IPS-NIHi7 (cell line): ENCODE measurements around the gene ANXA11.
A peak's percentile ranks its signal among the peaks of the same experiment; 100 is the strongest.
"Not testable (repeated sequence)": the region's sequence is repeated elsewhere in the genome, so short reads cannot be mapped to it uniquely, and the experiment has no call there.

ENCODE experiments used
- DNase-seq: peaks from one replicate; pipeline ENCODE4 v3.0.0; 2012; ENCODE audit warnings: mixed read lengths; ENCODE audit errors: extremely low spot score

ANXA11 gene

DNA sequence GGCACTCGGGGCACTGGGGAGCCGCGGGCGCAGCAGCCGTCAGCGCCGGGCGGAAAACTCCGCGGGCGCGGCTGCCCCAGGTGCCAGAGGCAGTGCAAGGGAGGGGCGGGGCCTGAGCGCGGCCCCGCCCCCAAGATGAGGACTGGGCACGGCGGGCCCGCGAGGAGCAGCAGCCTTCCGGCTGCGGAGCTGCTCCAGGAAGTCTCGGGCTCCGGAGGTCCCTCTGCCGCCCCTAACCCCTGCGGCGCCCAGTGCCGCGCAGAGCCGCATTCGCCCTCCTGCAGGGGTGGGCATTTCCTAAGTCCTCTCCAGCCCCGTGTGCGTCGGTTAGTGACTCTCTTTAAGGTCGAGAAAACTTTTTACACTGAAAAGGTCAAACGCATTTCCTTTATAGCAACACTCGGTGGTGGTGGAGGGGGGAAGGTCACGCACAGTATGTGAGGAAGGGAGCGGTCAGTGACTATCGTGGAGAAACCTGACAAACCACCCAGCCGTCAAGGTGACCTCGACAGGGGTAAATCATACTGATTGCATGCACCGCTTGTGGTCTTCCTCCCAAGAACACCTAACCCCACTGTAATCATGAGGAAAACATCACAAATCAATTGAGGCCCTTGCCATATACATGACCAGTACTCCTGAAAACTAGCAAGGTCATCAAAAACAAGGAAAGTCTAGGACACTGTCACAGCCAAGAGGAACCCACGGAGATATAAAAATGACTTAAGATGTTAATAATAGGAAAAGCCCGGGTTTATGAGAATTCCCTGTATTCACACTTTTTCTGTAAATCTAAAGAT, at the start of gene ANXA11:
Gene ANXA11, minus strand, starts transcription at position 61 of the 800 bp plus-strand sequence. CDS start 32,676 bp downstream, outside the sequence.
- peak; percentile 92 for DNase-seq

DNA sequence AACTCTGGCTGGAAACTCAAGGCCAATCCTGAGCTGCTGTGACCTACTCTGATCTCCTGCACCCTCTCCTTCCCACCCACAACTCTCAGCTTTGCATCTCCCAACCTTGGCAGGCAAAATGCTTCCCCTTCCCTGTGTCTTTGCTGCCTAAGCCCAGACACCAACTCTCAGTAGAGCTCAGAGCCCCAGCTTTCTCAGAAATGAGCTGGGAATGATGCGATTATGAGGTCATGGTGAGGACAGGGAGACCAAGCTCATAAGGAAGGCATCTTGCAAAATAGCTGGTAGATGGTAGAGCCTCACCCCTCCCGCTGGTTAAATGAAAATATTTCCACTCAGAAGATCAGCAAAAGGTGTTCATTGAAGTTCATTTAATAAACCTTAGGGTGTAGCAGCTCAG, 49.4 kb upstream of the ANXA11 start:
- not testable (repeated sequence) for DNase-seq

DNA sequence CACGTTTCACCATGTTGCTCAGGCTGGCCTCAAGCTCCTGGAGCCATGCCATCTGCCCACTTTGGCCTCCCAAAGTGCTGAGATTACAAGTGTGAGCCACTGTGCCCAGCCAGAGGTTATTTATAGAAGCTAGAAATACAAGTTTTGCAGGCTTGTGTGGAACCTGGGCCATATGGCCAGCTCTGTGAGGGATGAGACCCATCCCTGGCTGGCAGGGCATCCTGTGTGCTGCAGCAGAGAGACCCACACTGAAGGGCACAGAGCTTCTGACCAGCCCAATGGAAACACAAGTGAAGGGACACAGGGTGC, 48.6 kb upstream of the ANXA11 start:
- DNase-seq, result not testable (repeated sequence)

DNA sequence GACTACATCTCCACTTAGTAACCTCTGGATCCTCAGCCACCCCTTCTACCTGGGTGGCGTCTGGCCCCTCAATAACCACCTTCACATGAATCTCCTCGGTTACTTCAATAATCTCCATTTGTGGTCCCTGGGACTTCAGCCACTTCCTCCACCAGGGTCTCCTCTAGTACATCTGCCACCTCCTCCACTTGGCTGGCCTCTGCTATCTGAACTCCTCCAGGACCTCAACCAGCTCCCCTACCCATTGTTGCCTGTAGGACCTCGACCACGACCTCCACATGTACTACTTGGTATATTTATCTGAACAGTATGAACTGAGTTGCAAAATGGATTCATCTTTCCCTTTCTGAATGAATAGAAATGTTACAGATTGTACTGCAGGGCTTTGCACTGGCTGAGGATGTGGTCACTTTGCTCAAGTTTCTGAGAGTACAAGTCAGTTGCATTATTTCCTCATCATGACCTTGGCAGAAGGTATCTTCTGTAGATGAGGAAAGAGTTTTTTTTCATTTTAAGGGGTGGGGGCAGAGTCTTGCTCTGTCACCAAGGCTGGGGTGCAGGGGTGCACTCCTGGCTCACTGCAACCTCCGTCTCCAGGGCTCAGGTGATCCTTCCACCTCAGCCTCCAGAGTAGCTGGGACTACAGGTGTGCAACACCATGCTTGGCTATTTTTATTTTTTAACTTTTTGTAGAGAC, 48.1 kb upstream of the ANXA11 start:
- DNase-seq, result no peak

DNA sequence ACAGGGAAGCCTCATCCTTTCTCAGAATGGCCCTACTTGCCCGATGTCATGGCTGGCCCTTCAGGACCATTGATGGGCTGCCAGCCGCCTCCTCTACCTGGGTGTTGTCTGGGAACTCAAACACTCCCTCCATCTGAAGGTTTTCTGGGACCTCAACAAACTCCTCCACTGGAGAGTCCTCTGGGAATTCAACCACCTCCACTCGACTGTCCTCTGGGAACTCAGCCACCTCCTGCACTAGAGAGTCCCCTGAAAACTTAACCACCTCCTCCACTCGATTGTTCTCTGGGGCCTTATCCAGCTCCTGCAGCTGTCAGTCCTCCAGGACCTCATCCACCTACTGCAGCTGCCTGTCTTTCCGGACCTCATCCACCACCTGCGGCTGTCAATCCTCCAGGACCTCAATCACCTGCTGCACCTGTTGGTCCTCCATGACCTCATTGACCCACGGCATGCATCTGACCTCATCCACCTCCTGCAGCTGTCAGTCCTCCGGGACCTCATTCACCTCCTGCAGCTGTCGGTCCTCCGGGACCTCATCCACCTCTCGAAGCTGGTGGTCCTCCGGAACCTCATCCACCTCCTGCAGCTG, 47.1 kb upstream of the ANXA11 start:
- no peak for DNase-seq

DNA sequence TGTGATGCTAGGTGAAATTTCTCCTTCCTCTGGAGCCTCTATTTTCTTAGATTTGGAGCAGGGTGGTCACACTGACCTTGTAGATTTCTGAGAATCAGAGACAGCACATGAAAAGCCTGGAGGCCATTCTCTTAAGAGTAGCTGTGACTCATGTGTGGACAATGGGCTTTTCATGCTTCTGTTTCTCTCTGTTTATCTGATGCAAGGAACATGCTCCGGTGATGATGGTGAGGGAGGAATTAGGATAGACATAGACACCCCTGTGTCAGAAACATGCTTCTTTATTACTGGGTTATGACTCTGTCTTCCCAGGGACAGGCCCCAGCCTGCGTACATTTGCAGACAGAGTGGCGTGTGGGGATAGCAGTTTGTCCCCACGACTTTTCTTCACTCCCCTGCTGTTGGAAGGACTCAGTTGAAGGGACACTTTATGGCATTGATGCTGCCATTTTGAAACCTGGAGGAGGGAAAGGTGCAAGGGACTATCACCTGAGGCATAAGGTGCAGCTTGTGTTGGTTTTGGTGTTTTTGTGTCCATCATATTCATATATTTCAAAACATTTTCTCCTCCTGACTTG, 46.5 kb upstream of the ANXA11 start:
- DNase-seq, result not testable (repeated sequence)

DNA sequence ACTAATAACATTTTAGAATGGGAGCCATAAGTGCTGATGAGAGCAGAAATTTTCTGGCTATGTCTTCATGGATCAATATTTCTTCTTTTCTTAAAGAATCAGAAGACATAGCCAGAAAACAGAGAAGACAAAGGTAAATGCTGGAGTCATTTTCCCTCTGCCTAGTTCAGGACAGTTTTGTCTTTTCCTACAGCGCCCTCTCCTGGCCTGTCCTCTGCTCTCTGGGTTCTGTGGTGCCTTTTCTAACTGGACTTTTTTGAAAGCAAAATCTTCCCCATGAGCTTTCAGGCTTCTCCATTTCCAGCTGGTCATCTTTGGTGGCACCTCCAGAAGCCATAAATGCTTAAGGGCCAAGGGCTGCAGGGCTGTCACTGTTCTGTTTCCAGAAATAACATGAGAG, 45.1 kb upstream of the ANXA11 start:
- DNase-seq, result not testable (repeated sequence)

DNA sequence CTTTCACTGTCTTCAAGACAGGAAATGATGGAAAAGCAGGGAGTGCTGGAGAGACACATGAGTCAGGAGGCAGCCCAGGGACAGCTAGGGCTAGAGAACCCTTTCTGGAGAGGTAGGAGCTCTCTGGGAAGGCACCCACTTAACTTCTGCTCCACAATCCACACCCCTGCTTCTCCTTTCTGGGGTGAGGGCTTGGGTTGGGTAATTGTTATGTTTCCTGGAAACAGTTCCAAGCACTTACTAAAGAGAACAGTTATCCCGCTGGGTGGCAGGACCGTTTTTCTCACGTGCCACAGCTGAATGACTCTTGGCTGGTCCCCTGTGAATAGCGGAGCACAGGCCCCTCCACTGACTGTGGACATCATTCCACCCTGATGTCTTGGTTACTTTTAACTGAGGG, 44.6 kb upstream of the ANXA11 start:
- DNase-seq, result not testable (repeated sequence)

DNA sequence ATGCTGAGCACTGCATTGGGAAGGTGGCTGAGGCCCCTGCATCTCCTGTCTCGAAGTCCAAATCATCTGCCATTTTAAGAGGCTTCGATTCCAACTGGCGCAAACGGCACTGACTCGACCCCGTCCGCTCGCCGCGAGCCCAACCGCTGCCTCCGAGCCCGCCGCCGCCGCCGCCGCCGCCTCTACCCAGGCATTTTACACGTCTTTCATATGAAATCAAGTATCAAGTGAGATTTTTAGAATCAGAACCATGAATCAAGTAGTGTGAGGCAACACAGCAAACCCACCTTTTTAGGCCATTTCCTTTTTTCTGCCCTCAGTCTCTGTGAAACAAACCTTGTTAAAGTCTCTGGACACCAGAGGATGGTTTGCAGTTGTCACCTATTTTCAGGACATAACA, 42.3 kb upstream of the ANXA11 start:
- DNase-seq, result not testable (repeated sequence)

DNA sequence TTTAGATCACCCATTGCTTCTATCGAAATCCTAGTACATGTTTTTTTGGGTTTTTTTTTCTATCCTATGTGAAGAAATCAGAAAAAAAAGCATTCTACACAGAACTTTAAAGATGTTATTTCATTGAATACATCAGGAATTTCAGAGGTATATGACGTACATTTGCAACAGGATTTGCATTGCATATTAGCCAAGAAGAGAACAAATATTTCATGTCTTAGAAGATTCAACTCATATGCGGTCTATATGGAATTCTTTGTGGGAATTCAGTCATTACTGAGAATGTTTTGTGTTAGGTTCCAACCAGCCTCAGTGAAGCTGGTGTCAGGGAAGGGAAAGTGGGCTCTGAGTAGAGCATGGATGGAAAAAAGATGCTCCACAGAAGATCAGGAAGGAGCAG, 39.0 kb upstream of the ANXA11 start:
- not testable (repeated sequence) for DNase-seq

DNA sequence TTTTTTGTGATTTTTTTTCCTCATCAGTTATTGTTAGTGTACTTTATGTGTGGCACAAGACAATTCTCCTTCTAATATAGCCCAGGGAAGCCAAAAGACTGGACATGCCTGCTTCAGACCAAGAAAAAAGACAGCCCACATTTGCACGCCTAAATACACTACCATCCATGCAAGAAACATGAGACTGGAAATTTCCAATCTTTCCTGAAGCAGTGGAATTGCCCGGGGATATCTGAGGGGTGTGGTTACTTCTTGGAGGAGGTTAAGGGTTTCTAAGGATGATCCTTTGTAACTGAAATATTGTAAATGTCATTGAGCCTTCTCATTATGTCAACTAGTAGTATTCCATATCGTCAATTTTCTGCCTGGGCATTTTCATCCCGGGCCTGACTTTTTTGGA, 37.0 kb upstream of the ANXA11 start:
- not testable (repeated sequence) for DNase-seq

DNA sequence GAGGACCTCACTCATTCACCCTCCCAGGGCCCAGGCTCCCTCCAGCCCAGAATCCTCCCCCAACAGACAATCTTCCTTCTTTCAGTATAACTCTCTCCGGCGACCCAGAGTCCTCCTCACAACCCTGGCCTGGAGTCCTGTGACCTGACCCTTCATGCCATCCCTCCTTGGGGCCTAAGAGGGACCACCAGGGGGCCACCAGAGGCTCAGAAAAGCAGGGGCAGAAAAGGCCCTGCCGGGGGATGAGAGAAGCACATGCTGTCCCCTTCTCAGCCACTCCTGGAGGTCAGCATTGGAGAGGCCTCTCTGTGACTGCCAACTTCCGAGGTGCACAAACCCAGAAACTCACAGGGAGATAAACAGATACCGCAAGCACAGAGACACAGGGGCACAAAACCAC, 31.1 kb upstream of the ANXA11 start:
- DNase-seq, result not testable (repeated sequence)

DNA sequence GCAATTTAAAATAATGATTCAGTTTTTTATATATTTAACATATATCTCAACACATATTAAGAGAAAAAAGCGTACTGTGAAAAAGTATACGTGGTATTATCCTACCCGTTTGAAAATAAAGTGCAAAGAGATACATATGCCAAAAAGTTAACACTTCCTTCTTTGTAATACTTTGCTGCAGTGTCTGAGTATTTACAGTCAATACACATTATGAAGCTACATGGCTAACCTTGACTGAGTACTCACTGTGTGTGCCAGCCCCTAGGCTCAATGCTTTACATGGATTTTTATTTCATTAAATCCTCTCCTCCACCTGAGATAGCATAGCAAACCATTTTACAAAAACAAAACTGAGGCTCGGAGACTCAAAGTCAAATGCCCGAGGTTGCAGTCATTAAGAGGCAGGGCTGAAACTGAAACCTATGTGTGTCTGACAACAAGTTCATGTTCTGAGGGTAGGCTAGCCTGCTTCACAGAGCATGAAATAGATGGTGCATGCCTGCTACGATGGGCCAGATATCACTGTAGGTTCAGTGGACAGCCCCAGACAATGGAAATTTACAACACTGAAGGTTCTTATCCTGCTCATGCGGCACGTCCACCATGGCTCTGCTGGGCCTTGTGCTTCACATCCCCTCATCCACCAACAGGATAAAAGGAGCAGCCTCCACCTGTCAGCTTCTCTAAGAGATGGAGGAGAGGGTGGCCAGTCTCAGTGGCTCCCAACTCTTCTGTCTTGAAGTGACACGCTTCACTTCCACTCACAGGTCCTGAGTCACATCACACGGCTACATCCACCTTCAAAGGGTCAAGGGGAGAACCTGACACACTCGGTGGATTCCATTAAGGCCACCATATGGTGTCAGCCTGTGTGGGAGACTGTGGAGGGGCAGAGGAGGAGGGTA, 29.2 kb upstream of the ANXA11 start:
- DNase-seq, result not testable (repeated sequence)

DNA sequence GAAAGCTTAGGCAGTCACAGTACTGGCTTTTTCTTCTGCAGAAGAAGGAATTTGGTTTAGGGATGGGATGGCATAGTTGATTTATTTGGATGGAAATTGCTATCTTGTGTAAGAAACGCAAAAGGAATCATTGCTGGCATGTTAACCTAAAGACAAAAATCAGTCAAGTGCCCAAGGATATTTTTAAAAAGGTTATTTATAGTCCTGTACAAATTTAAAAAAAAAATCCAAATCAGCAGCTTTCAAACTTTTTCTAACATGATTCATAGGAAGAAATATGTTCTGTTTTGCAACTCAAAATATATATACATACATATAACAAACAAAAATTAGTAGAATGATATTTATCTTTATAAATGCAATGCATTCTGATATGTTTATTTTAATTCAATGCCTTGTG, 28.5 kb upstream of the ANXA11 start:
- not testable (repeated sequence) for DNase-seq

DNA sequence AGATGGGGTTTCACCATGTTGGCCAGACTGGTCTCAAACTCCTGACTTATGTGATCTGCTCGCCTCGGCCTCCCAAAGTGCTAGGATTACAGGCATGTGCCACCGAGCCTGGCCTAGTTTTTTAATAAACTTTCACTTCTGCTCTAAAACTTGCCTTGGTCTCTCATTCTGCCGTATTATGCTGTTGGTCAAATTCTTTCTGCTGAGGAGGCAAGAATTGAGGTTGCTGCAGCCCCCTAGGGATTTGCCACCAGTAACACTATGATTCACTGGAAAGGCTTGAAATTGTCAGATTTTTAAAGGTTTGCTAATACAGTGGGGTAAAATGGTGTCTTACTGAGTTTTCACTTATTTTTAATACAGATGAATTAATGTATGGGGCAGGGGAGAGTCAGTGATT, 21.4 kb upstream of the ANXA11 start:
- DNase-seq, result not testable (repeated sequence)

DNA sequence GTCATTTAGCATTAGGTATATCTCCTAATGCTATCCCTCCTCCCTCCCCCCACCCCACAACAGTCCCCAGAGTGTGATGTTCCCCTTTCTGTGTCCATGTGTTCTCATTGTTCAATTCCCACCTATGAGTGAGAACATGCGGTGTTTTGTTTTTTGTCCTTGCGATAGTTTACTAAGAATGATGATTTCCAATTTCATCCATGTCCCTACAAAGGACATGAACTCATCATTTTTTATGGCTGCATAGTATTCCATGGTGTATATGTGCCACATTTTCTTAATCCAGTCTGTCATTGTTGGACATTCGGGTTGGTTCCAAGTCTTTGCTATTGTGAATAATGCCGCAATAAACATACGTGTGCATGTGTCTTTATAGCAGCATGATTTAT, 17.7 kb upstream of the ANXA11 start:
- DNase-seq, result not testable (repeated sequence)

DNA sequence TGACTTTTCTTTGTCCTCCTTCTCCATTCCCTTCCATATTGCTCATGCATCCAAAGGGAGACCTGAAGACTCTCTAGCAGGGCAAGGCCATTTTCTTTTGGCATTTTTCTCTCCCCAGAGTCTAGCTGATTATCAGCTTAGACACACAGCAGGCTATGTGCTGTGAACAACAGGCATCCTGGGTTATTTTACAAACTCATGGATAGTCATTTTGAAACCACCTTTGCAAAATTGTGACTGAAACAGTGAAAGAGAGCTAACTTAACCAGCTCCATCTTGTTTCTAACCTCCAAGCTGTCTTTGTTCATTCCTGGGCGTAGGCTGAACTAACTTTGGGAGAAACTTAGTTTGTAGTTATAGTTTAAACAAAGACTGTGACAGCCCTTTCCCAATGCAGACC, 13.5 kb upstream of the ANXA11 start:
- DNase-seq, result not testable (repeated sequence)

DNA sequence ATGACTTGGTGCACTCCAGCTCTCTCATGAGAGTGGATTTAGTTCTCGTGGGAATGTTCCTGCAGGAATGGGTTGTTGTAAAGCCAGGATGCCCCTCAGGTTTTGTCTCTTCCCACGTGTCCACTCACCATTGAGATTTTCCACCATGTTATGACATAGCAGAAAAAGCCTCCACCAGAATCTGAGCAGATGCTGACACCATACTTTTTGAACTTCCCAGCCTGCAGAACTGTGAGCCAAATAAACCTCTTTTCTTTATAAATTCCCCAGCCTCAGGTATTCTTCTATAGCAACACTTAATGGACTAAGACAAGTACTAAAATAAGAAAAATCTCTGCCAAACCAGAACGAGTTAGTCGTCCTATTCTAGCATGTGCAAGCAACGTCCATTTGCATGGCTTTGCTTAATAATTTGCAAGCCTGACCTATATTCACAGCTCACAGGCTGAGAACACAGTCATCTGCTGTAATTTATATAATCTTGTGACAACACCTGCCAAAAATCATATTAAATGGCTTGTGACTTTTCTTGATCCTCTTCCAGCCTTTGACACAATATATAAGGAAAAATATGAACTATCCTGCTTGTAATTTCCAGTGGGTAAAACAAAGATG, 9.1 kb upstream of the ANXA11 start:
- not testable (repeated sequence) for DNase-seq

DNA sequence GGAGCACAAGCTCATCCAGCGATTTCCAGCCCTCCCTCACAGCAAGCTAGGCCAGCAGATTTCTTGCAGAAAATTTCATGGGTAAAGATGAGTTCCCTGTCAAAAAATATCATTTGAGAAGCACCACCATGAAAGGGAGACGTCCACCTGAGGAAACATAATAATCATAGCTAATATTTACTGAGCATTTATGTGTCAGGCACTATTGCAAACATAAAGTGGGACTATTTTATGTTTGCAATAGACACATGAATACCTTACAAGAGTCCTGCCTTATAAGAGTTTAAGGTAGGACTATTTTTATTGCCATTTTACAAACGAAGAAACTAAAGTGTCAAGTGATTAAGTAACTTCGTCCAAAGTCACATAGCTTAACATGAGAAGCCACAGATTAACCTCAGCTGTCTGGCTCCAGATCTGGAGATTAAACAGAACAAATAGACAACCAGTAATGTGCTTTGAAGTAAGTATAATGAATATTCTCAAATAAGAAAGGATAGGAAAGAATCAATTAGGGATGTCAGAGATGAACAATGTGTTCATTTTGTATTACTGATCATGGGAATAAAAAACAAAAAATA, 7.3 kb upstream of the ANXA11 start:
- DNase-seq, result not testable (repeated sequence)

DNA sequence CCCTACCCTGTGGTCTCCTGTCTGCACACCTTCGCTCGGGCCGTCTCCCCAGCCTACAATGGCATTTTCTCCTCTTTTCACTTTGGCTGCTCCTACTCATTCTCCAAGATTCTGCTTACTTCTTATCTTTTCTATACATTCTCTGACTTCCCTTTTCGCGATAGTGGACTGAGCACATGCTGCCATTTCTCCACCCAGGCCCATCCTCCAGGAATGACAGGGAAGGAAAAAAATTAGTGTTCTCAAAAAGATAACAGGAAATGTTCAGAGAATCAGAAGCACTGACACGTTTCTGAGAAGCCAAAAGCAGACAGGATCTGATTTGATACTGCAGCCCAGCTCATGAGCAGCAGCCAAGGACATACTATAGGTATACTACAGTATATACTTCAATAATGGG, 6.4 kb upstream of the ANXA11 start:
- DNase-seq, result no peak

DNA sequence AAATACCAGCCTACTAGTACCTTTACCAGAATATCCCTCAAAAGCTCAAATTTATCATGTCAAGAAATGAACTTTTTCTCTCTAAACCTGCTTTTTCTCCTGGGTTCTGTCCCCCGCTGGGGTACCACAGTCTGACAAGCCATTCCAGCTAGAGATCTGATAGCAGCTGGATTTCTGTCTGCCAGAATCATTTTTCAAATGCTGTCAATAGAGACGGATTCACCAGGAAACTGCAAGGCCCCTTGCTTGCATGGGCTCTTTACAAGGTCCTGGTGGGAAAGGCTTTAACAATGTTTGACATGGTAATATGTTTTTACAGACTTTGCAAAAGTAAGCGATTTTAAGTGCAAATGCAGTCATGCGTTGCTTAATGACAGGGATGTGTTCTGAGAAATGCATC, 4.9 kb upstream of the ANXA11 start:
- DNase-seq, result no peak
